OCI-LY7 (cell line): ENCODE measurements around the gene UBE2N. TPM values are rescaled to one million over a fixed set of nuclear protein-coding genes. Genes with fewer than 3 reads are reported as not detected.
A peak's percentile ranks its signal among the peaks of the same experiment; 100 is the strongest.
"Not testable (repeated sequence)": the region's sequence is repeated elsewhere in the genome, so short reads cannot be mapped to it uniquely, and the experiment has no call there.

Experiments
- BruUV-seq: library from RNA; stranded (reverse); fragments of 400-500 nt; replicated peaks from 2 replicates; lab custom pipeline; 2021; lab: Mats Ljungman, UMichigan
- CTCF ChIA-PET: fragments of 300-600 bp; sonication (Branson Sonifier 250); formaldehyde crosslinking; loops from one replicate; lab custom pipeline; 2022; ENCODE audit warnings: antibody characterized with exemption; ENCODE audit not compliant: unreplicated experiment; lab: Charles Lee
- POLR2A ChIA-PET: fragments of 300-600 bp; sonication (Branson Sonifier 250); formaldehyde crosslinking; loops from one replicate; lab custom pipeline; 2022; ENCODE audit warnings: antibody characterized with exemption; lab: Charles Lee
- DNase-seq: peaks from one replicate; pipeline ENCODE4 v3.0.0-alpha.2; 2015; ENCODE audit warnings: low spot score
- H2AFZ ChIP-seq: fragments of 200-600 bp; sonication (generic), shearing (Covaris generic); 2 replicates; pipeline ENCODE4 v1.6.1; 2014; ENCODE audit warnings: mild to moderate bottlenecking, antibody characterized with exemption, low read length, moderate library complexity
- H3K27ac ChIP-seq: fragments of 200-600 bp; sonication (generic); 2 replicates; pipeline ENCODE4 v1.5.1; 2014; ENCODE audit warnings: mixed run types, low read depth, mild to moderate bottlenecking, moderate library complexity, low read length, inconsistent platforms; ENCODE audit not compliant: poor library complexity, severe bottlenecking
- H3K36me3 ChIP-seq: fragments of 200-600 bp; sonication (generic); 2 replicates; pipeline ENCODE4 v1.6.1; 2014; ENCODE audit warnings: mild to moderate bottlenecking, antibody characterized with exemption, low read length, moderate library complexity, mixed read lengths; ENCODE audit not compliant: insufficient read depth
- H3K4me1 ChIP-seq: fragments of 200-600 bp; sonication (generic); 2 replicates; pipeline ENCODE4 v1.5.1; 2014; ENCODE audit warnings: mild to moderate bottlenecking, low read length; ENCODE audit not compliant: insufficient read depth, poor library complexity, severe bottlenecking
- H3K4me2 ChIP-seq: fragments of 200-600 bp; sonication (generic); 2 replicates; pipeline ENCODE4 v1.6.1; 2014; ENCODE audit warnings: mild to moderate bottlenecking, low read length
- H3K4me3 ChIP-seq: fragments of 200-600 bp; sonication (generic); 2 replicates; pipeline ENCODE4 v1.5.1; 2014; ENCODE audit warnings: mild to moderate bottlenecking, low read depth, low read length; ENCODE audit not compliant: poor library complexity, severe bottlenecking
- H3K79me2 ChIP-seq: fragments of 200-600 bp; sonication (generic); 2 replicates; pipeline ENCODE4 v1.6.1; 2016; ENCODE audit warnings: low read depth, mild to moderate bottlenecking, low read length, moderate library complexity, mixed read lengths; ENCODE audit not compliant: insufficient read depth
- H3K9me2 ChIP-seq: fragments of 200-600 bp; sonication (generic); 2 replicates; pipeline ENCODE4 v1.6.1; 2016; ENCODE audit warnings: mild to moderate bottlenecking, low read length, mixed read lengths; ENCODE audit not compliant: insufficient read depth
- H3K9me3 ChIP-seq: fragments of 200-600 bp; sonication (generic); 2 replicates; pipeline ENCODE4 v1.6.1; 2014; ENCODE audit warnings: mild to moderate bottlenecking, mixed run types, low read length, mixed read lengths
- H4K20me1 ChIP-seq: fragments of 200-600 bp; sonication (generic); 2 replicates; pipeline ENCODE4 v1.6.1; 2014; ENCODE audit warnings: mild to moderate bottlenecking, antibody characterized with exemption, low read length, moderate library complexity, mixed read lengths; ENCODE audit not compliant: insufficient read depth
- CTCF ChIP-seq: fragments of 200-600 bp; sonication (generic); conservative IDR thresholded peaks from 2 replicates; pipeline ENCODE4 v1.5.1; 2014; ENCODE audit warnings: mild to moderate bottlenecking, antibody characterized with exemption, low read length, moderate library complexity, mixed read lengths
- EZH2phosphoT487 ChIP-seq: fragments of 200-600 bp; sonication (generic); IDR thresholded peaks from 2 replicates; pipeline ENCODE4 v1.6.1; 2018; ENCODE audit warnings: low read depth, borderline replicate concordance, mild to moderate bottlenecking, mixed run types, antibody characterized with exemption, low read length, moderate library complexity, mixed read lengths
- intact Hi-C: fragments of 100-400 bp; cut with micrococcal nuclease; formaldehyde crosslinking; loops from one replicate; pipeline ENCODE4 v1.10.0; 2022; ENCODE audit not compliant: unreplicated experiment
- total RNA-seq, 2 experiments: library from RNA; depleted of rRNA in 1 of 2; stranded (reverse); fragments of >200 nt in 1 of 2; shearing (Covaris generic) in 1 of 2; gene quantifications; 2 replicates each; pipeline ENCODE4 v1.2.3, GENCODE V29; 2014 to 2022

Gene UBE2N
- total RNA-seq, 2 experiments from 2014 or later = 153 to 214 TPM

- intact Hi-C loops = loop anchor here (2.0 to 5.0 kb wide), 2 partner anchors 132 to 451 kb away; partner anchors contain the start of gene EEA1
- CTCF ChIA-PET = no interaction called here
- Histone ChIP-seq H3K27ac (no peak overlapping the region), H3K9me3 (no peaks in the 10 kb centered on the region), H3K9me2 (no peaks in the 10 kb centered on the region), H4K20me1 (peaks cover 27% of the 10 kb centered on the region), H3K36me3 (peaks cover 10% of the 10 kb centered on the region; the same call in 1 of the 2 replicates), H3K79me2 (peaks cover 51% of the 10 kb centered on the region), H3K4me2 (peak overlapping the region; percentile 78), H2AFZ (peak overlapping the region; percentile 9; the same call in 1 of the 2 replicates), H3K4me1 (peaks cover 23% of the 10 kb centered on the region), H3K4me3 (peak overlapping the region; percentile 75)
- POLR2A ChIA-PET = interaction anchor here (1.0 to 3.1 kb wide), 4 partner anchors 19 to 402 kb away, joined by 3 to 24 read pairs (median 4); no protein-coding TSS in a partner anchor
- TF ChIP-seq CTCF = no peak
- no peak for TF ChIP-seq EZH2phosphoT487
- TSS peak; percentile 75 for BruUV-seq
- DNase-seq = no peak
These were observed 62.3 kb downstream of the UBE2N start for GRCh38 chr12:93379326-93379980.

GRCh38 chr12:93378998-93379325, 62.8 kb downstream of the UBE2N start:
- peaks cover 27% of the 10 kb centered on the region for H4K20me1 ChIP-seq
- peak overlapping the region; percentile 9; the same call in 1 of the 2 replicates for H2AFZ ChIP-seq
- ChIA-PET CTCF (no interaction called here), POLR2A (interaction anchor here (1.0 to 1.1 kb wide), 2 partner anchors 32 to 401 kb away, joined by 3 to 4 read pairs; no protein-coding TSS in a partner anchor)
- H3K36me3 ChIP-seq = peaks cover 9% of the 10 kb centered on the region; the same call in 1 of the 2 replicates
- peaks cover 23% of the 10 kb centered on the region for H3K4me1 ChIP-seq
- BruUV-seq = no TSS peak
- H3K27ac ChIP-seq = peak overlapping the region; percentile 71
- H3K4me3 ChIP-seq = peak overlapping the region; percentile 75
- H3K79me2 ChIP-seq = peaks cover 51% of the 10 kb centered on the region
- no peaks in the 10 kb centered on the region for H3K9me3 ChIP-seq
- H3K4me2 ChIP-seq = peak overlapping the region; percentile 78
- peak; percentile 38 for DNase-seq
- H3K9me2 ChIP-seq = no peaks in the 10 kb centered on the region
- intact Hi-C loops = loop anchor here (2.0 to 5.0 kb wide), 2 partner anchors 132 to 450 kb away; partner anchors contain the start of gene EEA1
- TF ChIP-seq CTCF (no peak), EZH2phosphoT487 (no peak)

DNA sequence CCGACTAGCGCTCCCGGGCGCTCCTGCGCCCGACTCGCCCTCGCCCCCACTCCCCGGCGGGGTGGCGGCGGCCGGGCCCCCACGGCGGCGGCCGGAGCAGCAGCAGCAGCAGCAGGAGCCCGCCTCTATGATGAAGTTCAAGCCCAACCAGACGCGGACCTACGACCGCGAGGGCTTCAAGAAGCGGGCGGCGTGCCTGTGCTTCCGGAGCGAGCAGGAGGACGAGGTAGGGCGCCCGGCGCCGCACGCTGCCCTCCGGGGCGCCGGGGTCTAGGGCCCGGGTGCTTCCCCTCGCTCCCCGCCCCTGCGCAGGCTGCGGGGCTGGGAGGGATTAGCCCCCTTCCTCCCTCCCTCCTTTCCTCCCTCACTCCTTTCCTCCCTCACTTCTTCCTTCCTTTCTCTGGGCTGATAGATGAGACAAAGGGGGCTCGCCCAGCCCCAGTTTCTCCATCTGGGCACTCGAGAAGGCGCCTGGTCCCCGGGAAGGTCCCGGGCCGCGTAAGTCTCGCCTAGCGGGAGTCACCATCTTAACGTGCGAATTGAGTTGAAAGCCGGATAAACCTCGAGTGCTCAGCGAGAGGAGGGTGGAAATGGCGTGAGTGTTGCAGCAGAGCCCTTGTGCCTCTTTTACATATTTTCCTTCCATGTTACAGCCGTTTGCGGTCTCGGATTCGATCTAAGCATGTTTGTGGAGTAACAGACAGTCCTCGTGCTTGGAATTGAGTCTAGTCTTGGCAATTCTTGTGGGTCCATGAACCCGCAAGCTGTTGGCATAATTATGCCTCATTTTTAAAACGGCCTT, 63.4 kb downstream of the UBE2N start:
- Histone ChIP-seq H3K4me1 (peaks cover 23% of the 10 kb centered on the region), H3K79me2 (peaks cover 51% of the 10 kb centered on the region), H3K4me2 (peak overlapping the region; percentile 78), H2AFZ (peak overlapping the region; percentile 9; the same call in 1 of the 2 replicates), H3K27ac (peak overlapping the region; percentile 71), H4K20me1 (peaks cover 27% of the 10 kb centered on the region), H3K4me3 (peak overlapping the region; percentile 75)
- CTCF ChIA-PET, H3K36me3 ChIP-seq, H3K9me3 ChIP-seq, H3K9me2 ChIP-seq, BruUV-seq: not testable (repeated sequence)
- intact Hi-C loops = loop anchor here (2.0 to 5.0 kb wide), 2 partner anchors 131 to 450 kb away; partner anchors contain the start of gene EEA1
- peak; percentile 80 for DNase-seq
- POLR2A ChIA-PET = interaction anchor here (1.0 kb wide), 1 partner anchor 400 kb away, joined by 3 read pairs; no protein-coding TSS in a partner anchor
